ENCODE measurements around the gene RASL10A. TPM values are rescaled to one million over a fixed set of nuclear protein-coding genes. Genes with fewer than 3 reads are reported as not detected.

RASL10A gene
- total and polyA plus RNA-seq, 7 experiments from 2014 or later = 0.32 to 1.7 (median 0.89) TPM; not detected in 3

GRCh38 chr22:29311464-29312217 lies 3.9 kb downstream of the RASL10A start:
- Histone ChIP-seq H3K4me1 (ENCODE audit: control insufficient read depth in 2 of 2, insufficient read depth in 2 of 2, low read length in 2 of 2) (peaks cover 0 to 13% of the 10 kb centered on the region in 2 donors), H3K27ac (ENCODE audit: low read depth, low read length) (no peak overlapping the region), H3K27me3 (ENCODE audit: control insufficient read depth in 2 of 2, insufficient read depth in 2 of 2, low read length in 2 of 2) (peaks cover 0 to 27% of the 10 kb centered on the region in 2 donors), H3K36me3 (ENCODE audit: control insufficient read depth in 2 of 3, insufficient read depth in 3 of 3, low read length in 3 of 3) (no peaks in the 10 kb centered on the region), H3K9me3 (ENCODE audit: control insufficient read depth in 2 of 3, low read length in 3 of 3) (no peaks in the 10 kb centered on the region), H3K4me3 (ENCODE audit: low read length) (no peak overlapping the region)
- no peak overlapping the region for H3K4me3 Mint-ChIP-seq
- H3K9me3 Mint-ChIP-seq = peaks cover 0 to 2% (median 0%) of the 10 kb centered on the region in 11 donors
- intact Hi-C loops (cut with micrococcal nuclease) = no loop called here
- peaks cover 14 to 32% (median 22%) of the 10 kb centered on the region in 7 donors for H3K4me1 Mint-ChIP-seq
- DNase-seq = no peak
- CTCF ChIA-PET = no interaction called here
- peaks cover 0 to 1% (median 0%) of the 10 kb centered on the region in 5 donors for H3K36me3 Mint-ChIP-seq
- no peak overlapping the region for H3K27ac Mint-ChIP-seq
- H3K27me3 Mint-ChIP-seq = peaks cover 29 to 42% (median 34%) of the 10 kb centered on the region in 5 donors
- POLR2A ChIA-PET = interaction anchor here (0.7 kb wide), 1 partner anchor 43 kb away, joined by 3 read pairs; no protein-coding TSS in a partner anchor
- ATAC-seq = no peak

- POLR2A ChIA-PET = no interaction called here
- Histone ChIP-seq H3K27ac (ENCODE audit: low read depth, low read length) (no peak overlapping the region), H3K4me1 (ENCODE audit: control insufficient read depth in 2 of 2, insufficient read depth in 2 of 2, low read length in 2 of 2) (peaks cover 3 to 21% of the 10 kb centered on the region in 2 donors), H3K27me3 (ENCODE audit: control insufficient read depth in 2 of 2, insufficient read depth in 2 of 2, low read length in 2 of 2) (peaks cover 0 to 28% of the 10 kb centered on the region in 2 donors), H3K36me3 (ENCODE audit: control insufficient read depth in 2 of 3, insufficient read depth in 3 of 3, low read length in 3 of 3) (no peaks in the 10 kb centered on the region), H3K4me3 (ENCODE audit: low read length) (no peak overlapping the region), H3K9me3 (ENCODE audit: control insufficient read depth in 2 of 3, low read length in 3 of 3) (no peaks in the 10 kb centered on the region)
- Mint-ChIP-seq H3K36me3 (no peaks in the 10 kb centered on the region), H3K27me3 (peaks cover 28 to 41% (median 34%) of the 10 kb centered on the region in 5 donors), H3K9me3 (peaks cover 0 to 2% (median 0%) of the 10 kb centered on the region in 11 donors), H3K4me1 (peaks cover 20 to 32% (median 25%) of the 10 kb centered on the region in 7 donors), H3K4me3 (no peak overlapping the region), H3K27ac (no peak overlapping the region)
- intact Hi-C loops (cut with micrococcal nuclease) = no loop called here
- ATAC-seq (peak; percentile 83), DNase-seq (peak in 3 of 9 donors; percentile 25 to 84 (median 32))
- CTCF ChIA-PET = no interaction called here
Observed at GRCh38 chr22:29310863-29311339, 4.6 kb downstream of the RASL10A start.

GRCh38 chr22:29310065-29310862 lies 5.2 kb downstream of the RASL10A start:
- H3K4me3 ChIP-seq (ENCODE audit: low read length) = no peak overlapping the region
- peak overlapping the region in 1 of 10 donors; percentile 21 for H3K4me3 Mint-ChIP-seq

GRCh38 chr22:29309332-29310064 lies 6.0 kb downstream of the RASL10A start:
- ChIA-PET CTCF (no interaction called here), POLR2A (no interaction called here)
- Mint-ChIP-seq H3K9me3 (peaks cover 0 to 3% (median 0%) of the 10 kb centered on the region in 11 donors), H3K36me3 (no peaks in the 10 kb centered on the region), H3K27me3 (peaks cover 31 to 42% (median 35%) of the 10 kb centered on the region in 5 donors), H3K27ac (peak overlapping the region in 1 of 9 donors; percentile 18), H3K4me1 (peaks cover 18 to 31% (median 28%) of the 10 kb centered on the region in 7 donors), H3K4me3 (peak overlapping the region in 1 of 10 donors; percentile 21)
- intact Hi-C loops (cut with micrococcal nuclease) = loop anchor here in 1 of 2 donors (5.0 kb wide), 1 partner anchor 108 kb away; no protein-coding TSS in a partner anchor
- Histone ChIP-seq H3K4me3 (ENCODE audit: low read length) (no peak overlapping the region), H3K4me1 (ENCODE audit: control insufficient read depth in 2 of 2, insufficient read depth in 2 of 2, low read length in 2 of 2) (peaks cover 3 to 18% of the 10 kb centered on the region in 2 donors), H3K27ac (ENCODE audit: low read depth, low read length) (no peak overlapping the region), H3K27me3 (ENCODE audit: control insufficient read depth in 2 of 2, insufficient read depth in 2 of 2, low read length in 2 of 2) (peaks cover 0 to 28% of the 10 kb centered on the region in 2 donors), H3K9me3 (ENCODE audit: control insufficient read depth in 2 of 3, low read length in 3 of 3) (no peaks in the 10 kb centered on the region), H3K36me3 (ENCODE audit: control insufficient read depth in 2 of 3, insufficient read depth in 3 of 3, low read length in 3 of 3) (no peaks in the 10 kb centered on the region)
- ATAC-seq (no peak), DNase-seq (no peak)

More at GRCh38 chr22:29310065-29310862, 5.2 kb downstream of the RASL10A start:
- intact Hi-C loops (cut with micrococcal nuclease) = no loop called here
- POLR2A ChIA-PET = no interaction called here
- Histone ChIP-seq H3K27ac (ENCODE audit: low read depth, low read length) (no peak overlapping the region), H3K27me3 (ENCODE audit: control insufficient read depth in 2 of 2, insufficient read depth in 2 of 2, low read length in 2 of 2) (peaks cover 0 to 29% of the 10 kb centered on the region in 2 donors), H3K36me3 (ENCODE audit: control insufficient read depth in 2 of 3, insufficient read depth in 3 of 3, low read length in 3 of 3) (no peaks in the 10 kb centered on the region), H3K9me3 (ENCODE audit: control insufficient read depth in 2 of 3, low read length in 3 of 3) (no peaks in the 10 kb centered on the region), H3K4me1 (ENCODE audit: control insufficient read depth in 2 of 2, insufficient read depth in 2 of 2, low read length in 2 of 2) (peaks cover 3 to 23% of the 10 kb centered on the region in 2 donors)
- CTCF ChIA-PET = no interaction called here
- Mint-ChIP-seq H3K4me1 (peaks cover 20 to 33% (median 30%) of the 10 kb centered on the region in 7 donors), H3K27ac (no peak overlapping the region), H3K9me3 (peaks cover 0 to 3% (median 0%) of the 10 kb centered on the region in 11 donors), H3K27me3 (peaks cover 33 to 42% (median 34%) of the 10 kb centered on the region in 5 donors), H3K36me3 (no peaks in the 10 kb centered on the region)
- no peak for DNase-seq
- no peak for ATAC-seq

- Histone ChIP-seq H3K27me3 (ENCODE audit: control insufficient read depth in 2 of 2, insufficient read depth in 2 of 2, low read length in 2 of 2) (peaks cover 0 to 22% of the 10 kb centered on the region in 2 donors), H3K4me1 (ENCODE audit: control insufficient read depth in 2 of 2, insufficient read depth in 2 of 2, low read length in 2 of 2) (peaks cover 3 to 11% of the 10 kb centered on the region in 2 donors), H3K4me3 (ENCODE audit: low read length) (no peak overlapping the region), H3K27ac (ENCODE audit: low read depth, low read length) (no peak overlapping the region), H3K9me3 (ENCODE audit: control insufficient read depth in 2 of 3, low read length in 3 of 3) (no peaks in the 10 kb centered on the region), H3K36me3 (ENCODE audit: control insufficient read depth in 2 of 3, insufficient read depth in 3 of 3, low read length in 3 of 3) (no peaks in the 10 kb centered on the region)
- Mint-ChIP-seq H3K4me1 (peaks cover 11 to 24% (median 22%) of the 10 kb centered on the region in 7 donors), H3K36me3 (no peaks in the 10 kb centered on the region), H3K27me3 (peaks cover 24 to 40% (median 29%) of the 10 kb centered on the region in 5 donors), H3K4me3 (peak overlapping the region in 6 of 10 donors; percentile 5 to 45 (median 18)), H3K27ac (peak overlapping the region in 2 of 9 donors; percentile 13 to 48), H3K9me3 (peaks cover 0 to 1% (median 0%) of the 10 kb centered on the region in 11 donors)
- intact Hi-C loops (cut with micrococcal nuclease) = loop anchor here in 1 of 2 donors (5.0 kb wide), 1 partner anchor 108 kb away; no protein-coding TSS in a partner anchor
- no peak for ATAC-seq
- peak in 1 of 9 donors; percentile 16 for DNase-seq
- CTCF ChIA-PET = no interaction called here
- POLR2A ChIA-PET = no interaction called here
Observed at GRCh38 chr22:29308791-29309262, 6.7 kb downstream of the RASL10A start.

Measured in naive thymus-derived CD4-positive, alpha-beta T cell (primary cell).